ENCODE data around the gene POLR1C. TPM values are rescaled to one million over a fixed set of nuclear protein-coding genes. Genes with fewer than 3 reads are reported as not detected.
A peak's percentile ranks its signal among the peaks of the same experiment; 100 is the strongest.
"Not testable (repeated sequence)": the region's sequence is repeated elsewhere in the genome, so short reads cannot be mapped to it uniquely, and the experiment has no call there.

The POLR1C gene
- polyA plus RNA-seq, 1 donor = 38.7 TPM

DNA sequence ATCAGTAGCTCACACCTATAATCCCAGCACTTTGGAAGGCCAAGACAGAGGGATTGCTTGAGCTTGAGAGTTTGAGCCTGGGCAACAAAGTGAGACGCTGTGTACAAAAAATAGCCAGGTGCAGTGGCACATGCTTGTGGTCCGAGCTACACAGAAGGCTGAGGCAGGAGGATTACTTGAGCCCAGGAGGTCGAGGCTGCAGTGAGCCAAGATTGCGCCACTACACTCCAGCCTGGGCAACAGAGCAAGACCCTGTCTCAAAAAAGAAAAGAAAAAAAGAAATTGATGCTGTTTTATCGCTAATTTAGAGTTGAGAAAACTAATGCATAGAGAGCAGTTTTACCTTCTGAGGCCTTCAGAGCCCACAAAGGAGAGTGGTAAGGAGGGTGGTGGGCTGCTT lies 18.6 kb upstream of the POLR1C start:
- Histone ChIP-seq H3K36me3 (ENCODE audit: control insufficient read depth, insufficient read depth, low read length) (peaks cover 63% of the 10 kb centered on the region), H3K4me1 (ENCODE audit: control insufficient read depth, insufficient read depth, low read length) (peaks cover 37% of the 10 kb centered on the region)
- H3K9me3 ChIP-seq (ENCODE audit: control insufficient read depth, low read depth, low read length); H3K27me3 ChIP-seq (ENCODE audit: control insufficient read depth, insufficient read depth, low read length); H3K4me3 ChIP-seq (ENCODE audit: low read length); DNase-seq; H3K27ac ChIP-seq (ENCODE audit: low read length): not testable (repeated sequence)
- 100% methylated on average over 1 of the region's 5 CpGs for WGBS (ENCODE audit: insufficient coverage, low lambda C conversion rate)

DNA sequence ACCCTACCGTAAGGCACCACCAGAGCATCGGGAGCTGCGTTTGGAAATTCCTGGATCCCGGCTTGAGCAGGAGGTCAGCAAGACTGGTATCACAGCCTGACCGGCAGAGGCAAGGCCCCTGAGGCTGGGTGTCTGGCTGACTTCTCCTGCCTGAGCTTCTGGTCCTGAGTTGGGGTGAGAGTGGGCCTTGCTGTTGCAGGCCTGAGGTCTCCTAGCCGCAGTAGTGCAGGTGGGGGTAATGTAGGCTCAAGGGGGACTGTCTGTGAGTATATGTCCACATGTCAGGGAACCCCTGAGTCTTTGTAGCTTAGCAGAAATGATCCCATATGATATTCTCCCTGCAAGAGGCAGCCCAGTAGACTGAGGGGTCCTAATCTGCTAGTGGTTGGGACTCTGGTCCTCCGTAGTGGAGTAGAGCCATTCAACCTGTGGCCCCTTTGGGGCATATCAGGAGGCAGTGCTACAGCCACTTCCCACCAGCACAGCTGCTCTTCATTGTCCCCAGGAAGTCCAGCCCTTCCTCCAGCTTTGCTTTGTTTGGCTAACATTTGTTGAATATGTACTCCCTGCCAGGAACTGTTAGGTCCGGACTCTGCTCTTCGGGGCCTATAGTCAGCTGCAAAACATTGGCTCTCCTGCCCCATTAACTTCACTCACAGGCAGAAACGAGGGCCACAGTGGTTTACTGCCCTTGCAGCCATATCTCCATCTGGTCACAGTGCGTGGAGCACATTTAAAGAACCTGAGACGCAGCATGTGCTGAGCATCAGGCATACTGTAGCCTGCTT lies 17.7 kb upstream of the POLR1C start:
- Histone ChIP-seq H3K36me3 (ENCODE audit: control insufficient read depth, insufficient read depth, low read length) (peaks cover 70% of the 10 kb centered on the region), H3K27ac (ENCODE audit: low read length) (no peak overlapping the region), H3K27me3 (ENCODE audit: control insufficient read depth, insufficient read depth, low read length) (no peaks in the 10 kb centered on the region), H3K4me1 (ENCODE audit: control insufficient read depth, insufficient read depth, low read length) (peaks cover 29% of the 10 kb centered on the region), H3K9me3 (ENCODE audit: control insufficient read depth, low read depth, low read length) (no peaks in the 10 kb centered on the region), H3K4me3 (ENCODE audit: low read length) (no peak overlapping the region)
- DNase-seq = no peak
- WGBS (ENCODE audit: insufficient coverage, low lambda C conversion rate) = no CpG with 5 or more reads among the region's 12 CpGs

DNA sequence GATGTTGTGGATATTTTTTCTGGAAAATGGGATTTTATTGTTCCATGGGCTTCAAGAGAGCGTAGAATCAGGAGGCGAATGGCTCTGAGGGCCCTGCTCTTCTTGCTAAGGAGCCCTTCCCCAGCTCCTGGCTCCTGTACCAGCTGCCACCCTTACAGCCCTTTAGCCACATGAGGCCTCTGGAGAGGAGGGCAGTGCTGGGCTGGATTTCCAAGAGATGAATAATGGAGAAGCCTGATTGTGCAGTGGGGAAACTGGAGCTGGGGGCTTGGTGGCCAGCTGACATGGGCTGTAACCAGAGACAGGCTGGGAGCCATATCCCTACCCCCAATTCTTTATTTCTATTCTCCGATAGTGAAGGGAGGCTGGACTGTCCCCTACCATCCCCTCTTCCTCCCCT lies 16.0 kb upstream of the POLR1C start:
- no CpG with 5 or more reads among the region's 3 CpGs for WGBS (ENCODE audit: insufficient coverage, low lambda C conversion rate)
- peaks cover 12% of the 10 kb centered on the region for H3K4me1 ChIP-seq (ENCODE audit: control insufficient read depth, insufficient read depth, low read length)
- H3K4me3 ChIP-seq (ENCODE audit: low read length) = no peak overlapping the region
- H3K36me3 ChIP-seq (ENCODE audit: control insufficient read depth, insufficient read depth, low read length) = peaks cover 83% of the 10 kb centered on the region
- DNase-seq = no peak
- H3K27me3 ChIP-seq (ENCODE audit: control insufficient read depth, insufficient read depth, low read length) = no peaks in the 10 kb centered on the region
- no peaks in the 10 kb centered on the region for H3K9me3 ChIP-seq (ENCODE audit: control insufficient read depth, low read depth, low read length)
- H3K27ac ChIP-seq (ENCODE audit: low read length) = no peak overlapping the region

DNA sequence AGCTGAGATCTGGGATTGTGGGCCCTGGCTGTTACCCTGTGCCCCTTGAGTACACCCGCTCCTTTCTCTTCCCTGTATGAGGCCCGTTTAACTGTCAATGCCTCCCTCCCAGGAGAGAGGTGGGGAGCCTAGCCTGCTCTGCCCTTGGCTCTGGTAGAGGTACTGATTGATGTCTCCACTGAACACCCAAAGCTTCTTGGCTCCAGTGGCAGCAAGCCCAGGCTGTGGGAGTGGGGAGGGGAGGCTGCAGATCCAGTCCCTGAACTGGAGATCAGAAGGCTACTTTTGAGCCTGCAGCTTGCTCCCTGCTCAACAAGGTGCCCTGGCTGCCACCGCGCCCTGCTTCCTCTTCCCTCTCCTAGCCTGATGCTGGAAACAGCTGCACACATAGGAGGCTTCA lies 14.2 kb upstream of the POLR1C start:
- H3K36me3 ChIP-seq (ENCODE audit: control insufficient read depth, insufficient read depth, low read length) = peaks cover 75% of the 10 kb centered on the region

DNA sequence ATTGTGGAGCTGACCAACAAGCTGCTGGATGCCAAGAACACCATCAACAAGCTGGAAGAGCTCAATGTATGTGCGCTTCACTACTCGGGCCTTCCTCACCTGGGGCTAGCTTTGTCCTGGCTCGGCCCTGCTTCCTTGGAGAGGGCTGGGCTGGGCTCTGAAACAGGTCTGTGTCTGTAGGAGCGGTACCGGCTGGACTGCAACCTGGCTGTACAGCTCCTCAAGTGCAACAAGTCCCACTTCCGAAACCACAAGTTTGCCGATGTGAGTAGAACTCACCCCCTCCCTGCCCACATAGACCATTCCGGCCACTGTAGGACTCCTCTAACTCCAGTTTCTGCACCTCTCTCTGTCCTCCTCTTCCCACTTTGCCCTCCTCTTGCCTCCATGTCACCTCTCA lies 13.4 kb upstream of the POLR1C start:
- H3K27me3 ChIP-seq (ENCODE audit: control insufficient read depth, insufficient read depth, low read length) = peaks cover 8% of the 10 kb centered on the region
- H3K27ac ChIP-seq (ENCODE audit: low read length) = no peak overlapping the region
- DNase-seq = no peak
- 100% methylated on average over 3 of the region's 8 CpGs for WGBS (ENCODE audit: insufficient coverage, low lambda C conversion rate)
- H3K36me3 ChIP-seq (ENCODE audit: control insufficient read depth, insufficient read depth, low read length) = peaks cover 72% of the 10 kb centered on the region
- H3K4me3 ChIP-seq (ENCODE audit: low read length) = no peak overlapping the region
- no peaks in the 10 kb centered on the region for H3K9me3 ChIP-seq (ENCODE audit: control insufficient read depth, low read depth, low read length)
- H3K4me1 ChIP-seq (ENCODE audit: control insufficient read depth, insufficient read depth, low read length) = peaks cover 7% of the 10 kb centered on the region

More for the DNA sequence above, 14.2 kb upstream of the POLR1C start:
- H3K27ac ChIP-seq (ENCODE audit: low read length) = no peak overlapping the region
- no peak overlapping the region for H3K4me3 ChIP-seq (ENCODE audit: low read length)
- H3K4me1 ChIP-seq (ENCODE audit: control insufficient read depth, insufficient read depth, low read length) = peaks cover 7% of the 10 kb centered on the region
- no peak for DNase-seq
- peaks cover under 1% of the 10 kb centered on the region for H3K27me3 ChIP-seq (ENCODE audit: control insufficient read depth, insufficient read depth, low read length)
- WGBS (ENCODE audit: insufficient coverage, low lambda C conversion rate) = no CpG with 5 or more reads among the region's 4 CpGs
- H3K9me3 ChIP-seq (ENCODE audit: control insufficient read depth, low read depth, low read length) = no peaks in the 10 kb centered on the region

DNA sequence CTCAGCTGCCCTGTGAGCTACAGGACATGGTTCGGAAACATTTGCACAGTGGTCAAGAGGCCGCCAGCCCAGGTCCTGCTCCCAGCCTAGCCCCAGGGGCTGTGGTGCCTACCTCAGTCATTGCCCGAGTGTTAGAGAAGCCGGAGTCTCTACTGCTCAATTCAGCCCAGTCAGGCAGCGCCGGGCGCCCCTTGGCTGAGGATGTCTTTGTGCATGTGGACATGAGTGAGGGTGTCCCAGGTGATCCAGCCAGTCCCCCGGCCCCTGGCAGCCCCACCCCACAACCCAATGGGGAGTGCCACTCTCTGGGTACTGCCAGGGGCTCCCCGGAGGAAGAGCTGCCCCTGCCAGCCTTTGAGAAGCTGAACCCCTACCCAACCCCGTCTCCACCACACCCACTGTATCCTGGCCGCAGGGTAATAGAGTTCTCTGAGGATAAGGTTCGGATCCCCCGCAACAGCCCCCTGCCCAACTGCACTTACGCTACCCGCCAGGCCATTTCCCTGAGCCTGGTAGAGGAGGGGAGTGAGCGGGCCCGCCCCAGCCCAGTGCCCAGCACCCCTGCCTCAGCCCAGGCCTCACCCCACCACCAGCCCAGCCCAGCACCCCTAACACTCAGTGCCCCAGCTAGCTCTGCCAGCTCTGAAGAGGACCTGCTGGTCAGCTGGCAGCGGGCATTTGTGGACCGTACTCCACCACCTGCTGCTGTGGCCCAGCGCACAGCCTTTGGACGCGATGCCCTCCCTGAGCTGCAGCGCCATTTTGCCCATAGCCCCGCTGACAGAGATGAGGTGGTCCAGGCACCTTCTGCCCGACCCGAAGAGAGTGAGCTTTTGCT lies 11.9 kb upstream of the POLR1C start:
- Histone ChIP-seq H3K4me1 (ENCODE audit: control insufficient read depth, insufficient read depth, low read length) (peaks cover 17% of the 10 kb centered on the region), H3K27ac (ENCODE audit: low read length) (no peak overlapping the region), H3K9me3 (ENCODE audit: control insufficient read depth, low read depth, low read length) (no peaks in the 10 kb centered on the region), H3K4me3 (ENCODE audit: low read length) (no peak overlapping the region), H3K27me3 (ENCODE audit: control insufficient read depth, insufficient read depth, low read length) (peaks cover 20% of the 10 kb centered on the region), H3K36me3 (ENCODE audit: control insufficient read depth, insufficient read depth, low read length) (peaks cover 57% of the 10 kb centered on the region)
- DNase-seq = no peak
- no CpG with 5 or more reads among the region's 26 CpGs for WGBS (ENCODE audit: insufficient coverage, low lambda C conversion rate)

DNA sequence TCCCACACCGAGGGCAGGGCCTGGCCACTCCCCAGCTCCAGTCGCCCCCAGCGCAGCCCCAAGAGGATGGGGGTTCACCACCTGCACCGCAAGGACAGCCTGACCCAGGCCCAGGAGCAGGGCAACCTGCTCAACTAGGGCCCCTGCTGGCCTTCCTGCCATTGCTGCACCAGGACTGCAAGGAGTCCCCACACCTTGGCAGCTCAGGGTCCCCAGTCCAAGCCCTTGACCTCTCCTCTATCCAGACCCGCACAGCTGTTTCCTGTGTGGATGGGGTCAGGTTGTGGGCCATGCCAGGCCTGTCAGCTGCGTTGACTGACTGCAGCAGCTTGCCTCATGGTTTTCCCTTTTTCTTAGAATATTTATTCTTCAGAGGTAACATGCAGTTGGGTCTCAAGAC lies 11.2 kb upstream of the POLR1C start:
- Histone ChIP-seq H3K27ac (ENCODE audit: low read length) (no peak overlapping the region), H3K4me3 (ENCODE audit: low read length) (no peak overlapping the region), H3K36me3 (ENCODE audit: control insufficient read depth, insufficient read depth, low read length) (peaks cover 50% of the 10 kb centered on the region), H3K9me3 (ENCODE audit: control insufficient read depth, low read depth, low read length) (no peaks in the 10 kb centered on the region), H3K27me3 (ENCODE audit: control insufficient read depth, insufficient read depth, low read length) (peaks cover 20% of the 10 kb centered on the region), H3K4me1 (ENCODE audit: control insufficient read depth, insufficient read depth, low read length) (peaks cover 21% of the 10 kb centered on the region)
- no peak for DNase-seq
- WGBS (ENCODE audit: insufficient coverage, low lambda C conversion rate) = no CpG with 5 or more reads among the region's 6 CpGs

DNA sequence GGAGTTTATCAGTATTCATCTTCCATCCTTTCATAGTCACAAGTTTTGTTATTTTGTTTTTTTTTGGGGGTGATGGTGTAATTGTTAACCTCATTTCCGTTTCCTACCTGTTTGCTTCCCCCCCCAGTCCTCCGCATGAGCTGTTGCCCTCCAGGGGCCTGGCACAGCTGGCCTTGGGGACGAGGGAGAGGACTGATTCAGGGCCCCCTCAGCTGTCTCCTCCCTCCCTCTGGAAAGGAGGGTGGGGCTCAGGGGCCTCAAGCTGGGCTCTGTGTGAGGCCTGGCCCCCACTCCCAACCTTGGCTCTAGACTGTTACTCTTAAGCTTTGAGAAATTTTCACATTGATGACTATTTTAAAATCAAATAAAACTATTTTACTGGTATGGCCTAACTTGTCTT lies 10.7 kb upstream of the POLR1C start:
- H3K27me3 ChIP-seq (ENCODE audit: control insufficient read depth, insufficient read depth, low read length) = peaks cover 20% of the 10 kb centered on the region
- peaks cover 25% of the 10 kb centered on the region for H3K4me1 ChIP-seq (ENCODE audit: control insufficient read depth, insufficient read depth, low read length)
- no peak for DNase-seq
- H3K36me3 ChIP-seq (ENCODE audit: control insufficient read depth, insufficient read depth, low read length) = peaks cover 48% of the 10 kb centered on the region
- no peak overlapping the region for H3K4me3 ChIP-seq (ENCODE audit: low read length)
- WGBS (ENCODE audit: insufficient coverage, low lambda C conversion rate) = no CpG with 5 or more reads among the region's 3 CpGs
- H3K27ac ChIP-seq (ENCODE audit: low read length) = no peak overlapping the region
- H3K9me3 ChIP-seq (ENCODE audit: control insufficient read depth, low read depth, low read length) = no peaks in the 10 kb centered on the region

DNA sequence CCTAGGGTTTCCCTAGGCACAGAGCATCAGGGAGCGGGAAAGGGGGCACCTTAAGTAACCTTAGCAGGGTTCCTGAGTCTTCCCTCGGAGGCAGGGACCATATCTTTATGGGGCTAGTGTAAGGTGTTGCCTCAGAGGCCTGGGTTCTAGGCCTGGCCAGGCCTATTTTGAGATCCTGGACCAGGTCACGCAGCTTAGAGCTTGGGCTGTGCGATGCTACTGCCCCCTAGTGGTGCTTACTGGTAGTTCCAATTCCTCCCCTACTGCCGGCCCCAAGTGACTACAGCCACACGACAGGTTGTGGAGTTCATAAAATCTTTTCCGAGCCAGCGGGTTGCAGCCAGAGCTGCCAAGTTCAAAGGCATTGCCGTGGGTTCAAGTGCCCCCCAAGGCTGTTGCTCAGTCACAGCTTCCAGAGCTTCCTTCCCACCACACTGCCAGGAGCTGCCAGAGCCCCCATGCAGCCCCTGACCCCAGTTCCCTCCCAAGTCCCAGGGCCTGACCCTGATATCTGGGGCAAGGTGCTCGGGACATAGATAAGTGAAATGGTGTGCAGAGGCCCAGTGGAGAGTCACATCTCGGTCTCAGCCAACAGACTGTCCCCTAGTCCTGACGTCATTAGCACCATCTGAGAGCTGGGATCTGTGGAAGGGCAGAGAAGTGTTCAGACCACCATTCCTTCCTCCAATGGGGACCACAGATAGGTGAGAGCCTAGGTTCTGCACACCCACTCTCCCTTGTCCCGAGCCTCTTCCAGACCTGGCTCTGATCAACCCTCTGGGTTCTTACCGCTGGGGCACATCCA lies 10.0 kb upstream of the POLR1C start:
- Histone ChIP-seq H3K36me3 (ENCODE audit: control insufficient read depth, insufficient read depth, low read length) (peaks cover 51% of the 10 kb centered on the region), H3K27me3 (ENCODE audit: control insufficient read depth, insufficient read depth, low read length) (peaks cover 20% of the 10 kb centered on the region), H3K27ac (ENCODE audit: low read length) (no peak overlapping the region), H3K9me3 (ENCODE audit: control insufficient read depth, low read depth, low read length) (no peaks in the 10 kb centered on the region), H3K4me1 (ENCODE audit: control insufficient read depth, insufficient read depth, low read length) (peaks cover 26% of the 10 kb centered on the region), H3K4me3 (ENCODE audit: low read length) (no peak overlapping the region)
- DNase-seq = peak; percentile 76 to 83
- no CpG with 5 or more reads among the region's 14 CpGs for WGBS (ENCODE audit: insufficient coverage, low lambda C conversion rate)

DNA sequence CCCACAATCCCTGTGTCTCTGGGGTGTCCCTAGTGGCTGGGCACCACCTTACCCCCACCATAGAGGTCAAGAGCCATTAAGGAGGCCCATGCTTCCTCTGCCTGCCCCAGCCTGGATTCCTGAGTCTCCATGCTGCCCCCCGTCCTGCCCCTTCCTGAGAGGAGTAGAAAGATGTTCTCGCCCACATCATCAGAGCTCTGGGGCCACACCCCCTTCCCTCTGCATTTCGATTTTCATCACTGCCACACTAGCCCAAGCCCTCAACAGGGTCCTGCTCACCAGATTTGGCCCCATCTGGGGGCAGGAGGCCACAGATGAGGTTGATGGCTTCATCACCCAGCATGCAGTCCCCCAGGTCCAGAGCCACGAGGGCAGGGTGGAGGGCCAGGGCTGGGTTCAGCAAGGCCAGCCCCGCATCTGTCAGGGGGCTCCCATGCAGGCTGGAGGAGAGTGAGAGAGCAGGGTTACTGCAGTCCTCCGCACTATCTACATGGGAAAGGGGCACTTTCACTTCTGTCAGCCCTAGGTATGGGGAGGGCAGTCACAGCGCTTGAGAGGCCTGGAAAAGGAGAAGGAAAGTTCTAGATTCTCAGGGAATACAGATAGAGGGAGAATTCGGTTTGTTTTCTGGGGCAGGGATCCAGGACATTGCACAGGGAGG lies 8.3 kb upstream of the POLR1C start:
- Histone ChIP-seq H3K4me1 (ENCODE audit: control insufficient read depth, insufficient read depth, low read length) (peaks cover 26% of the 10 kb centered on the region), H3K27ac (ENCODE audit: low read length) (no peak overlapping the region), H3K27me3 (ENCODE audit: control insufficient read depth, insufficient read depth, low read length) (peaks cover 20% of the 10 kb centered on the region), H3K36me3 (ENCODE audit: control insufficient read depth, insufficient read depth, low read length) (peaks cover 52% of the 10 kb centered on the region), H3K4me3 (ENCODE audit: low read length) (no peak overlapping the region), H3K9me3 (ENCODE audit: control insufficient read depth, low read depth, low read length) (no peaks in the 10 kb centered on the region)
- no peak for DNase-seq
- 100% methylated on average over 1 of the region's 8 CpGs for WGBS (ENCODE audit: insufficient coverage, low lambda C conversion rate)
